Kidney epithelial cell (primary cell): Measurements from ENCODE around the gene HTR3D. TPM values are rescaled to one million over a fixed set of nuclear protein-coding genes. Genes with fewer than 3 reads are reported as not detected.

Source experiments
- DNase-seq: peaks from one replicate; pipeline ENCODE4 v3.0.0-alpha.2; 2010; ENCODE audit warnings: low read depth
- H3K27me3 ChIP-seq: 2 replicates; pipeline ENCODE4 v1.6.0; 2011; ENCODE audit warnings: low read length; ENCODE audit not compliant: control insufficient read depth, insufficient read depth
- H3K36me3 ChIP-seq: 2 replicates; pipeline ENCODE4 v1.5.1; 2011; ENCODE audit warnings: low read length; ENCODE audit not compliant: control insufficient read depth, insufficient read depth
- H3K4me3 ChIP-seq: 2 replicates; pipeline ENCODE4 v1.5.1; 2011; ENCODE audit warnings: low read depth, mild to moderate bottlenecking, control low read depth, low read length
- total RNA-seq: library from RNA; depleted of rRNA; stranded (reverse); fragments of >200 nt; gene quantifications from 2 replicates; pipeline ENCODE4 v1.2.3, GENCODE V29; 2015
- TF ChIP-seq, protein P1 (sequence below): IDR thresholded peaks from 2 replicates; pipeline ENCODE4 v1.5.1; 2011; ENCODE audit warnings: mild to moderate bottlenecking, moderate library complexity, low read length, control low read depth, inconsistent platforms; ENCODE audit not compliant: insufficient read depth, poor library complexity, severe bottlenecking

HTR3D gene
- total RNA-seq, 1 donor from 2014 or later: not detected

GRCh38 chr3:184081116-184081830, 49.7 kb downstream of the HTR3D start:
- DNase-seq: no peak
- Histone ChIP-seq H3K27me3 (no peaks in the 10 kb centered on the region), H3K4me3 (no peak overlapping the region), H3K36me3 (no peaks in the 10 kb centered on the region)
- TF ChIP-seq, protein P1, sequence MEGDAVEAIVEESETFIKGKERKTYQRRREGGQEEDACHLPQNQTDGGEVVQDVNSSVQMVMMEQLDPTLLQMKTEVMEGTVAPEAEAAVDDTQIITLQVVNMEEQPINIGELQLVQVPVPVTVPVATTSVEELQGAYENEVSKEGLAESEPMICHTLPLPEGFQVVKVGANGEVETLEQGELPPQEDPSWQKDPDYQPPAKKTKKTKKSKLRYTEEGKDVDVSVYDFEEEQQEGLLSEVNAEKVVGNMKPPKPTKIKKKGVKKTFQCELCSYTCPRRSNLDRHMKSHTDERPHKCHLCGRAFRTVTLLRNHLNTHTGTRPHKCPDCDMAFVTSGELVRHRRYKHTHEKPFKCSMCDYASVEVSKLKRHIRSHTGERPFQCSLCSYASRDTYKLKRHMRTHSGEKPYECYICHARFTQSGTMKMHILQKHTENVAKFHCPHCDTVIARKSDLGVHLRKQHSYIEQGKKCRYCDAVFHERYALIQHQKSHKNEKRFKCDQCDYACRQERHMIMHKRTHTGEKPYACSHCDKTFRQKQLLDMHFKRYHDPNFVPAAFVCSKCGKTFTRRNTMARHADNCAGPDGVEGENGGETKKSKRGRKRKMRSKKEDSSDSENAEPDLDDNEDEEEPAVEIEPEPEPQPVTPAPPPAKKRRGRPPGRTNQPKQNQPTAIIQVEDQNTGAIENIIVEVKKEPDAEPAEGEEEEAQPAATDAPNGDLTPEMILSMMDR: no peak

- Histone ChIP-seq H3K27me3 (no peaks in the 10 kb centered on the region), H3K36me3 (no peaks in the 10 kb centered on the region), H3K4me3 (no peak overlapping the region)
- TF ChIP-seq, protein P1: no peak
- DNase-seq: no peak
Observed at GRCh38 chr3:184082034-184082433, 50.5 kb downstream of the HTR3D start.

GRCh38 chr3:184082465-184082864, 50.9 kb downstream of the HTR3D start:
- TF ChIP-seq, protein P1: no peak
- Histone ChIP-seq H3K27me3 (no peaks in the 10 kb centered on the region), H3K4me3 (no peak overlapping the region), H3K36me3 (no peaks in the 10 kb centered on the region)
- DNase-seq: no peak

- no peak for DNase-seq
Observed at GRCh38 chr3:184085389-184085852, 53.9 kb downstream of the HTR3D start.

More at GRCh38 chr3:184085389-184085852, 53.9 kb downstream of the HTR3D start:
- Histone ChIP-seq H3K36me3 (no peaks in the 10 kb centered on the region), H3K27me3 (no peaks in the 10 kb centered on the region), H3K4me3 (no peak overlapping the region)
- TF ChIP-seq, protein P1: no peak

Other genes starting within 250 kb of the HTR3D start
- gene MAP6D1, start 206.2 kb upstream of the HTR3D start, total RNA-seq: 3.3 and 3.4 TPM in 2 replicates
- 38.5 and 45.3 TPM in 2 replicates for gene PARL, start 146.9 kb upstream of the HTR3D start, total RNA-seq
- 9.1 and 14.3 TPM in 2 replicates for gene ABCC5, start 13.9 kb upstream of the HTR3D start, total RNA-seq
- not detected in 2 replicates for gene HTR3C, start 21.3 kb downstream of the HTR3D start, total RNA-seq
- gene HTR3E, start 65.3 kb downstream of the HTR3D start, total RNA-seq: not detected in 2 replicates
- gene EIF2B5, start 103.6 kb downstream of the HTR3D start, total RNA-seq: 28.8 and 33.8 TPM in 2 replicates
- gene DVL3, start 123.6 kb downstream of the HTR3D start, total RNA-seq: 51.7 and 61.6 TPM in 2 replicates
- 282 and 297 TPM in 2 replicates for gene AP2M1, start 143.1 kb downstream of the HTR3D start, total RNA-seq
- gene ABCF3, start 154.5 kb downstream of the HTR3D start, total RNA-seq: 55.7 and 57.9 TPM in 2 replicates
- gene VWA5B2, start 197.8 kb downstream of the HTR3D start, total RNA-seq: 0.07 TPM in 1 of 2 replicates, not detected in the other
- gene ALG3, start 217.2 kb downstream of the HTR3D start, total RNA-seq: 69.8 and 73.7 TPM in 2 replicates
- gene EEF1AKMT4, start 217.9 kb downstream of the HTR3D start, total RNA-seq: 6.3 and 8.3 TPM in 2 replicates
- gene CAMK2N2, start 229.8 kb downstream of the HTR3D start, total RNA-seq: 0.67 and 1.2 TPM in 2 replicates
- gene ECE2, start 244.3 kb downstream of the HTR3D start, total RNA-seq: not detected in 2 replicates